ENCODE measurements around the gene USP34.

The USP34 gene

GRCh38 chr2:61283443-61284160 lies 187.3 kb downstream of the USP34 start:
- H3K9me3 Mint-ChIP-seq = no peaks in the 10 kb centered on the region
- H3K36me3 Mint-ChIP-seq (ENCODE audit: insufficient read depth) = peaks cover 63% of the 10 kb centered on the region
- no peak overlapping the region for H3K4me3 Mint-ChIP-seq
- no peak overlapping the region for H3K27ac Mint-ChIP-seq
- peaks cover 0 to 3% of the 10 kb centered on the region in 2 donors for H3K4me1 Mint-ChIP-seq (ENCODE audit: low read depth in 2 of 2)
- ATAC-seq (replicated peaks) (no peak), DNase-seq (no peak)
- H3K27me3 Mint-ChIP-seq = no peaks in the 10 kb centered on the region

GRCh38 chr2:61282104-61282590 lies 188.7 kb downstream of the USP34 start:
- H3K27ac Mint-ChIP-seq = no peak overlapping the region
- DNase-seq = no peak
- no peaks in the 10 kb centered on the region for H3K4me1 Mint-ChIP-seq (ENCODE audit: low read depth in 2 of 2)
- peaks cover 70% of the 10 kb centered on the region for H3K36me3 Mint-ChIP-seq (ENCODE audit: insufficient read depth)
- H3K27me3 Mint-ChIP-seq = no peaks in the 10 kb centered on the region
- H3K9me3 Mint-ChIP-seq = no peaks in the 10 kb centered on the region
- no peak for ATAC-seq (replicated peaks)
- H3K4me3 Mint-ChIP-seq = no peak overlapping the region

- no peaks in the 10 kb centered on the region for H3K27me3 Mint-ChIP-seq
- no peak for ATAC-seq (replicated peaks)
Measured at GRCh38 chr2:61281321-61281720, 189.6 kb downstream of the USP34 start.

GRCh38 chr2:61277756-61278155 lies 193.1 kb downstream of the USP34 start:
- Mint-ChIP-seq H3K36me3 (ENCODE audit: insufficient read depth) (peaks cover 73% of the 10 kb centered on the region), H3K27ac (no peak overlapping the region), H3K27me3 (no peaks in the 10 kb centered on the region), H3K9me3 (no peaks in the 10 kb centered on the region), H3K4me1 (ENCODE audit: low read depth in 2 of 2) (no peaks in the 10 kb centered on the region), H3K4me3 (no peak overlapping the region)
- no peak for ATAC-seq (replicated peaks)
- no peak for DNase-seq

More at GRCh38 chr2:61281321-61281720, 189.6 kb downstream of the USP34 start:
- Mint-ChIP-seq H3K36me3 (ENCODE audit: insufficient read depth) (peaks cover 74% of the 10 kb centered on the region), H3K9me3 (no peaks in the 10 kb centered on the region), H3K4me1 (ENCODE audit: low read depth in 2 of 2) (no peaks in the 10 kb centered on the region), H3K27ac (no peak overlapping the region), H3K4me3 (no peak overlapping the region)
- no peak for DNase-seq

DNA sequence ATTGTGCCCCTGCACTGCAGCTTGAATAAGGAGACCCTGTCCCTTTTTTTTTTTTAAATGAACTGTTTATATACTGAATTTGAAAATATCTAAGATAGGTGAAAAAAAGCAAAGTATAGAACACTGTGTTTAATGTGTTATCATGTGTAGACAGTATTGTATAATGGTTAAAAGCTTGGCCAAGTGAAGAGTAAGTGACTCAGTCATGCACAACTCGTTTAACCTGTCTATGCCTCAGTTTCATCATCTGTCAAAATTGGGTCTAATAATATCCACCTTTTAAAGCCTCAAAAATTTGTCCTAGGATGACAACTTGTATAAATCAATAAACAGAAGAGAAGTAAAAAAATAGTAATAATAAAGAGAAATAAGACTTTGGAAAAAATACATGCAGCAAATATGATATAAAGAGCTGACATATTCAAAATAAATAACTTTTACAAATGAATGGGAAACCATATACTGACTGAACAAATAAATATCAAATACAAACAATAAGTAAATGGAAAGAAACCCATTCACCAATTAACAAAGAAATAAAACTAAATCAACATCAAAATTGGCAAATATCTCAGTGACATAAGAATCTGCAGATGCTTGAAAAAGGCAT lies 195.2 kb downstream of the USP34 start:
- no peaks in the 10 kb centered on the region for H3K27me3 Mint-ChIP-seq
- DNase-seq (no peak), ATAC-seq (replicated peaks) (no peak)
- H3K36me3 Mint-ChIP-seq (ENCODE audit: insufficient read depth) = peaks cover 67% of the 10 kb centered on the region
- no peak overlapping the region for H3K4me3 Mint-ChIP-seq
- no peaks in the 10 kb centered on the region for H3K4me1 Mint-ChIP-seq (ENCODE audit: low read depth in 2 of 2)
- no peak overlapping the region for H3K27ac Mint-ChIP-seq
- no peaks in the 10 kb centered on the region for H3K9me3 Mint-ChIP-seq

DNA sequence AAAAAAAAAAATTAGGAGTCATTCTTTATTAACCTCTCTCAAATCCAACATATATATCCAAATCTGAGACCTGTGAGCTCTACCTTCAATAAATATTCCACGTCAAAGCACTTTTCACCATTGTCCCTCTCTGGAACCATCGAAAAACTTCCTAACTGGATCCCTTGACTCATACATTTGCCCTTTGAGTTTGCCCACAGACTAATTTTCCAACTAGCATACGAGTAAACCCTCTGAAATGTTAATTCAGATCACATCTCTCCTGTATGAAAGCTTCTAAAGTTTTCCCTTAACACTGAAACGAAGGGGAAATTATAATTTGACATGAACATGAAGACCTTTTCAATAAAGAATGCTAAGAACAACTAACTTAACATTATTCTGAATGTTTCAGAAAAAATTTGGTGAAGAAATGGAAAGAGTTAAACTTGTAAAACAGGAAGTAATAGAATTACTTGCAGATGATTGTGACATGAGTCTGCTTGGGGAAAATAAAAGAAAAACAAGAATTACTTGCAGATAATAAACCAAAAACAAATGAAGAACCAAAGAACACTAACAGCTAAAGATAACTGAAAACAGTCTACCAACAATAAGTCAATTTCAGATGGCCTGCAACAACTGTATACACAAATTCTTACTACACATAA lies 198.3 kb downstream of the USP34 start:
- Mint-ChIP-seq H3K4me3 (no peak overlapping the region), H3K27ac (no peak overlapping the region), H3K27me3 (no peaks in the 10 kb centered on the region), H3K9me3 (no peaks in the 10 kb centered on the region), H3K36me3 (ENCODE audit: insufficient read depth) (peaks cover 54% of the 10 kb centered on the region), H3K4me1 (ENCODE audit: low read depth in 2 of 2) (no peaks in the 10 kb centered on the region)
- DNase-seq = no peak
- ATAC-seq (replicated peaks) = no peak

DNA sequence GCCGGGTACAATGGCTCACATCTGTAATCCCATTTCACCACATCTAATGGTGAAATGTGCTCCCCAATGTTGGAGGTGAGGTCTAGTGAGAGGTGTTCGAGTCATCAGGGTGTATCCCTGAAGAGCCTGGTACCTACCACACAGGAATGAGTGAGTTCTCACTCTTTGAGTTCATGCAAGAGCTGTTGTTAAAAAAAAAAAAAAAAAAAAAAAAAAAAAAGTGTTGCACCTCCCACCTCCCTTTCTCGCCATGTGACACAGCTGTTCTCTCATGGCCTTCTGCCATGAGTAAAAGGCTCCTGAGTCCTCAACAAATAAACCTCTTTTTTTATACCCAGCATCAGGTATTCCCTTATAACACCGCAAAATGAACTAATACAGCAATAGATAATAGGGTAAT lies 202.6 kb downstream of the USP34 start:
- no peaks in the 10 kb centered on the region for H3K4me1 Mint-ChIP-seq (ENCODE audit: low read depth in 2 of 2)
- DNase-seq (no peak), ATAC-seq (replicated peaks) (no peak)
- H3K27ac Mint-ChIP-seq = peak overlapping the region in 1 of 2 donors; percentile 44
- peaks cover 49% of the 10 kb centered on the region for H3K36me3 Mint-ChIP-seq (ENCODE audit: insufficient read depth)
- H3K4me3 Mint-ChIP-seq = no peak overlapping the region
- H3K9me3 Mint-ChIP-seq = no peaks in the 10 kb centered on the region
- H3K27me3 Mint-ChIP-seq = no peaks in the 10 kb centered on the region

DNA sequence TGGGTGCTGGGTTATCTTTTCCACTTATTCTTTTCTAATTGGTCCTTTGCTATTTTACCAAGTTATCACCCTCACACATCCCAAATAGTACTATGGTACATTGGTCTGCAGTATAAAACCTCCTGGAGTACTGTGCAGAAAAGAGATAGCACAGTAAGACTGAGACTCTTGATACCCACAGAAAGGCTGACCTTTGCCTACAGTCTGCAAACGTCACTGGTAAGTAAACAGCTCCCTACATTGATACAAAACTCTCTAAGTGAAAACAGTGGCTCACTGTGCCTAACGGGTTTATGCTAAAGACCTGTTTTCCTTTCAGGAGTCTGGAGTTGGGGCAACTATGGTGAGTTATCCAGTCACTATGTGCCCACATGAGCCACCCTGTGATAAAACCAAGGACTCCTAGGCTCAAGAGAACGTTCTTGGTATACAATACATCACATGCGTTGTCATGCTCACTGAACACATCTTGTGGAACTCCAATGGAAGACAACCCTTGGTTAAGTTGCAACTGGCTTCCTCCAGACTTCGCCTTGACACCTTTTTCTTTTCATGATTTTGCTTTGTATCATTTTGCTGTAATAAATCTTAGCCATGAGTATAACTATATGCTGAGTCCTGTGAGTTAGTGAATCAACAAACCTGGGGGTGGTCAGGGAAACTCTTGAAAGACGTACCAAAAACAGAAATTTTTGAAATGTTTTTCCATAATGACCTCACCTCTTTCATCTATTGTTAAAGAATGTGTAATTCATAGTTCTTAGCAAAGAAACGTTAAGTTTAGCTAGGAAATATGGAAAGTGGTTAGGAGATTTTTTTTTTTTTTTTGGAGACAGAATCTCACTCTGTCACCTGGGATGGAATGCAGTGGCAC lies 204.0 kb downstream of the USP34 start:
- H3K4me1 Mint-ChIP-seq (ENCODE audit: low read depth in 2 of 2) = no peaks in the 10 kb centered on the region
- H3K27ac Mint-ChIP-seq = peak overlapping the region in 1 of 2 donors; percentile 59
- no peak overlapping the region for H3K4me3 Mint-ChIP-seq
- H3K27me3 Mint-ChIP-seq = no peaks in the 10 kb centered on the region
- ATAC-seq (replicated peaks) (no peak), DNase-seq (no peak)
- no peaks in the 10 kb centered on the region for H3K9me3 Mint-ChIP-seq
- H3K36me3 Mint-ChIP-seq (ENCODE audit: insufficient read depth) = peaks cover 48% of the 10 kb centered on the region

DNA sequence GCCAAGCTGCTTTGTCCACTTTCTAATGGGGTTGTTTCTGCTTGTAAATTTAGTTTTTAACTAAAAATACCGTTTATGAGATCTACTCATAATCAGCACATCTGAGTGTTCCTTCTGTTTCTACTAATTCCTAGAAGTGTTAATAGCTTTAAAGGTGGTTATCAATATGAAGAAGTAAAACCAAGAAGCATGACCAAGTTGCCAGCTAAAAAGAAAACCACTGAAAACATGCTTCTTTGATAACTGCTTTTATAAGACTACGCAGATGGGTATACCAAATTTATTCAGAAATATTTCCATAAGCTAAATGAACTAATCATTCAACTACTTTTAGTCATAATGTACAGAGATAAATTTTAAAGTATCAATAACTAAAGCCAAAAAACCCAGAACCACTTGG lies 207.1 kb downstream of the USP34 start:
- Mint-ChIP-seq H3K4me1 (ENCODE audit: low read depth in 2 of 2) (no peaks in the 10 kb centered on the region), H3K36me3 (ENCODE audit: insufficient read depth) (peaks cover 43% of the 10 kb centered on the region), H3K9me3 (no peaks in the 10 kb centered on the region), H3K4me3 (no peak overlapping the region), H3K27me3 (no peaks in the 10 kb centered on the region), H3K27ac (peak overlapping the region in 1 of 2 donors; percentile 32)
- DNase-seq = no peak
- no peak for ATAC-seq (replicated peaks)

GRCh38 chr2:61262699-61263098 lies 208.2 kb downstream of the USP34 start:
- Mint-ChIP-seq H3K36me3 (ENCODE audit: insufficient read depth) (peaks cover 46% of the 10 kb centered on the region), H3K9me3 (no peaks in the 10 kb centered on the region), H3K27me3 (no peaks in the 10 kb centered on the region), H3K4me3 (no peak overlapping the region), H3K4me1 (ENCODE audit: low read depth in 2 of 2) (no peaks in the 10 kb centered on the region), H3K27ac (peak overlapping the region in 1 of 2 donors; percentile 32)
- DNase-seq (no peak), ATAC-seq (replicated peaks) (no peak)

DNA sequence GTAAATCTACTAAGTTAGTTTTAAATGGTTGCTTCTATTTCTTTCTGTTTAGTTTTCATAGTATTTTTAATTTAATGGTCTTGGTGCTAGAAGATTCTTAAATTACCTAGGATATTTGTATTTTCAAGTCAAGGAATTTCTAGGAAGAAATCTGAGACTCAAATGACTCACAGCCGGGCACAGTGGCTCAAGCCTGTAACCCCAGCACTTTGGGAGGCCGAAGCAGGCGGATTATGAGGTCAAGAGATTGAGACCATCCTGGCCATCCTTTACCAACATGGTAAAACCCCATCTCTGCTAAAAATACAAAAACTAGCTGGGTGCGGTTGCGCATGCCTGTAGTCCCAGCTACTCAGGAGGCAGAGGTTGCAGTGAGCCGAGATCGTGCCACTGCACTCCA lies 213.4 kb downstream of the USP34 start:
- Mint-ChIP-seq H3K27ac (no peak overlapping the region), H3K27me3 (no peaks in the 10 kb centered on the region), H3K4me3 (no peak overlapping the region), H3K9me3 (no peaks in the 10 kb centered on the region), H3K4me1 (ENCODE audit: low read depth in 2 of 2) (peaks cover 0 to 6% of the 10 kb centered on the region in 2 donors), H3K36me3 (ENCODE audit: insufficient read depth) (peaks cover 57% of the 10 kb centered on the region)
- DNase-seq (no peak), ATAC-seq (replicated peaks) (no peak)

- H3K9me3 Mint-ChIP-seq = no peaks in the 10 kb centered on the region
- H3K36me3 Mint-ChIP-seq (ENCODE audit: insufficient read depth) = peaks cover 64% of the 10 kb centered on the region
- H3K4me1 Mint-ChIP-seq (ENCODE audit: low read depth in 2 of 2) = peaks cover 0 to 7% of the 10 kb centered on the region in 2 donors
- no peak overlapping the region for H3K4me3 Mint-ChIP-seq
- ATAC-seq (replicated peaks) (no peak), DNase-seq (no peak)
- H3K27ac Mint-ChIP-seq = no peak overlapping the region
- H3K27me3 Mint-ChIP-seq = no peaks in the 10 kb centered on the region
Measured at GRCh38 chr2:61255580-61256437, 215.1 kb downstream of the USP34 start.

Data from effector memory CD8-positive, alpha-beta T cell (primary cell).